NT2/D1 (cell line): ENCODE results near the gene WDR77.

Source experiments
- SUZ12 ChIP-seq: IDR thresholded peaks from 2 replicates; pipeline ENCODE4 v1.6.1; 2011; ENCODE audit not compliant: insufficient read length, insufficient read depth; ENCODE audit errors: extremely low read depth
- YY1 ChIP-seq: IDR thresholded peaks from 2 replicates; pipeline ENCODE4 v1.6.1; 2011; ENCODE audit not compliant: insufficient read length, insufficient read depth
- ZNF274 ChIP-seq: IDR thresholded peaks from 2 replicates; pipeline ENCODE4 v1.6.1; 2011; ENCODE audit warnings: mild to moderate bottlenecking, low read depth, low read length

DNA sequence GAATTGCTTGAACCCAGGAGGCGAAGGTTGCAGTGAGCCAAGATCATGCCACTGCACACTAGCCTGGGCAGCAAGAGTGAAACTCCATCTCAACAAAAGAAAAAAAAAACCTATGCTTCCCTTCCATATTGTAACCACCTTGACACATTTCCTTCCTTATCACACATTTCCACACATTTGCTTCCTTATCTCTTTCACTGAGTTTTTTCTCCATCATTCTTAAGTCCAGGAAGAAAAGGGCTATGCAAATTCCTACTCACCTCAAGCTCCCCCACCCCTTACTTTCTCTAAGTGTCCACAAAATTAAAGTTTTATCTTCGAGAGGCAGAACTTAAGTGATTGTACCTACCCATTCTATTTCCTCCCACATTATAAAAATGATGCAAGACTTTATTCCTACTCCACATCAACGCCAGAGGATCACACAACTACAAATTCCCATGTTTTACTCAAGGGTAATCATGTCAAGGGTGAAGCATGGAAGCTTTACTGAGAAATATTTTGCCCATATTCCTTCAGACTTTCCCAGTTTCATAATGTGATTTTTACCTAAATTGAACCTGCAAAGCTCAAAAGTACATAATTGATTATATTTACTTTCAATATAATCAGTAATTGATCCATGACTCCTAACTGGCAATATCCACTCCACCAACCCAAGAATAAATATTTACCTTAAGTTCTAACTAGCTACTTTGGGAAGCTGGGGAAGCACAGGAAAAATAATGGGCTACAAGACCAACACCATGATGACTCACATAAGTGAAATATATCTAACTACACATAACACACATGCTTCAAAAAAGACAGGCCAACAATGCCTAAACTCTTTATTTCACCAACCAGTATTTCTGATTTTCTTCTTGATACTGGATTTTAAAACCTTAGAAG lies 9.3 kb downstream of the WDR77 start:
- TF ChIP-seq SUZ12 (no peak), ZNF274 (no peak), YY1 (no peak)
